ENCODE measurements around the gene PGPEP1.
A peak's percentile ranks its signal among the peaks of the same experiment; 100 is the strongest.

PGPEP1 gene

GRCh38 chr19:18385675-18386542 lies 45.5 kb downstream of the PGPEP1 start, which contains the start of gene GDF15:
Gene GDF15 (plus strand): TSS chr19:18386158. CDS start chr19:18386190, 32 bp downstream.
- peak; percentile 89 to 92 for DNase-seq (ENCODE audit: low read depth in 2 of 2)
- H3K4me3 ChIP-seq (replicated peaks in 1 of 2; ENCODE audit: low read depth in 2 of 2, low read length in 2 of 2) = peak within 1 kb of the TSS; percentile 55 to 73
- TF ChIP-seq CTCF (IDR thresholded peaks at IDR 0.05; ENCODE audit: low read depth, low read length) = peak; percentile 76

GRCh38 chr19:18386543-18387271 lies 46.3 kb downstream of the PGPEP1 start:
- DNase-seq (ENCODE audit: low read depth in 2 of 2) = peak in 1 of 2 donors; percentile 53
- TF ChIP-seq CTCF (IDR thresholded peaks at IDR 0.05; ENCODE audit: low read depth, low read length) = no peak
- H3K4me3 ChIP-seq (replicated peaks in 1 of 2; ENCODE audit: low read depth in 2 of 2, low read length in 2 of 2) = peak overlapping the region; percentile 55 to 73

GRCh38 chr19:18388100-18388959 lies 47.9 kb downstream of the PGPEP1 start:
- TF ChIP-seq CTCF (IDR thresholded peaks at IDR 0.05; ENCODE audit: low read depth, low read length) = peak; percentile 65
- peak overlapping the region; percentile 55 to 73 for H3K4me3 ChIP-seq (replicated peaks in 1 of 2; ENCODE audit: low read depth in 2 of 2, low read length in 2 of 2)
- peak; percentile 59 to 61 for DNase-seq (ENCODE audit: low read depth in 2 of 2)

- no peak for DNase-seq (ENCODE audit: low read depth in 2 of 2)
- no peak for TF ChIP-seq CTCF (IDR thresholded peaks at IDR 0.05; ENCODE audit: low read depth, low read length)
- H3K4me3 ChIP-seq (replicated peaks in 1 of 2; ENCODE audit: low read depth in 2 of 2, low read length in 2 of 2) = peak overlapping the region; percentile 36 to 73
Observed at GRCh38 chr19:18388960-18389725, 48.7 kb downstream of the PGPEP1 start.

GRCh38 chr19:18389726-18390064 lies 49.3 kb downstream of the PGPEP1 start:
- no peak for TF ChIP-seq CTCF (IDR thresholded peaks at IDR 0.05; ENCODE audit: low read depth, low read length)
- H3K4me3 ChIP-seq (replicated peaks in 1 of 2; ENCODE audit: low read depth in 2 of 2, low read length in 2 of 2) = no peak overlapping the region
- no peak for DNase-seq (ENCODE audit: low read depth in 2 of 2)

All from cardiac fibroblast (primary cell).